Effector memory CD4-positive, alpha-beta T cell (primary cell): ENCODE measurements around the gene SPOCK3.

Experiments
- DNase-seq, 3 donors: peaks; one replicate each; pipeline ENCODE4 v3.0.0-alpha.2; 2020
- H3K27ac ChIP-seq: 2 replicates; pipeline ENCODE4 v1.7.0; 2013; ENCODE audit warnings: mild to moderate bottlenecking, low read length, moderate library complexity; ENCODE audit not compliant: insufficient read depth, poor library complexity, severe bottlenecking
- H3K27me3 ChIP-seq: replicated peaks from 2 replicates; pipeline ENCODE4 v1.7.0; 2013; ENCODE audit warnings: mild to moderate bottlenecking, low read length; ENCODE audit not compliant: insufficient read depth, control insufficient read depth, poor library complexity, severe bottlenecking
- H3K36me3 ChIP-seq: 2 replicates; pipeline ENCODE4 v1.7.0; 2013; ENCODE audit warnings: mild to moderate bottlenecking, low read length, moderate library complexity; ENCODE audit not compliant: control insufficient read depth, insufficient read depth
- H3K4me1 ChIP-seq: 2 replicates; pipeline ENCODE4 v1.7.0; 2013; ENCODE audit warnings: low read length, mild to moderate bottlenecking; ENCODE audit not compliant: control insufficient read depth, insufficient read depth, poor library complexity, severe bottlenecking
- H3K4me3 ChIP-seq: 2 replicates; pipeline ENCODE4 v1.7.0; 2013; ENCODE audit warnings: low read length, low read depth, mild to moderate bottlenecking; ENCODE audit not compliant: insufficient read depth, poor library complexity, severe bottlenecking
- H3K9me3 ChIP-seq: 2 replicates; pipeline ENCODE4 v1.7.0; 2013; ENCODE audit warnings: mild to moderate bottlenecking, low read length, moderate library complexity; ENCODE audit not compliant: control insufficient read depth

Gene SPOCK3

GRCh38 chr4:166930464-166930863, 303.8 kb downstream of the SPOCK3 start:
- Histone ChIP-seq H3K27ac (no peak overlapping the region), H3K36me3 (no peaks in the 10 kb centered on the region), H3K9me3 (no peaks in the 10 kb centered on the region), H3K4me1 (no peaks in the 10 kb centered on the region), H3K27me3 (no peaks in the 10 kb centered on the region), H3K4me3 (no peak overlapping the region)
- no peak for DNase-seq

DNA sequence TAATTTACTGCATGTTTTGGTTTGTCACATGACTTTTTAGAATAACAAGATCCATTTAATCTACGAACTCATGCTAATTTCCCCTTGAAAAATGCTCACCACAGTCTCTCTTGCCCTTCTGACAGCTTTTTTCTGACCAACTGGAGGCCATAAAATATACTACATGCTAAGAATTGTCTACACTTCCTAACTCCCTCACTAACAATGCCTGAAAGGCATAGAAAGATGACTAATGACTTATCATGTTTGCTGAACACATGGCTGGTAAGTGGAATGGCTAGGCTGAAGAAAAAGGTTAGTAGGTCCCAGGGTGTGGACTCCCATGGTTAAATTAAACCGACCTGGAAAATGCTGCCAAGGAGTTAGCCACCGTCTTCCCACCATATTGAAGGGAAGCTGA, 309.9 kb downstream of the SPOCK3 start:
- Histone ChIP-seq H3K9me3 (no peaks in the 10 kb centered on the region), H3K4me1 (no peaks in the 10 kb centered on the region), H3K27me3 (no peaks in the 10 kb centered on the region), H3K27ac (no peak overlapping the region), H3K36me3 (no peaks in the 10 kb centered on the region), H3K4me3 (no peak overlapping the region)
- DNase-seq: no peak

DNA sequence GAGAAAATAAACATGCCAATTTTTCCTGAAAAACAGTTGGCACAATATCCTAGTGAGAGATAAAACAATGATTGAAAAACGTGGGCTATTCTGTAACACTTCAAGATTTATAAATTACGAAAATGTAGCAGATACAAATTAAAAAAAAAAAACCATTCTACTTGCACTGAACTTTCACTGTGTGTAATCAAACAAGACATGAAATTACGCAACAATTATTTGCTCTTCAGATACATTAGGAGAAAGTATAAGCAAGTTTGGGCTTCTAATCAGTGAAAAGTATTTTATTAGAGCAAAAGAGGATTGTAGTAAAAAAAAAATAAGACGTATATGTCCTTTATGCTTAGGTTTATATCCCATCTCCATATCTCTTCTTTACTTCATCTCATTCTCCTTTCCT, 320.4 kb downstream of the SPOCK3 start:
- DNase-seq: no peak
- Histone ChIP-seq H3K9me3 (no peaks in the 10 kb centered on the region), H3K36me3 (no peaks in the 10 kb centered on the region), H3K27ac (no peak overlapping the region), H3K4me1 (no peaks in the 10 kb centered on the region), H3K4me3 (no peak overlapping the region), H3K27me3 (no peaks in the 10 kb centered on the region)

GRCh38 chr4:166903408-166903807, 330.9 kb downstream of the SPOCK3 start:
- no peaks in the 10 kb centered on the region for H3K27me3 ChIP-seq
- no peaks in the 10 kb centered on the region for H3K4me1 ChIP-seq
- no peaks in the 10 kb centered on the region for H3K9me3 ChIP-seq
- no peak overlapping the region for H3K27ac ChIP-seq
- no peak overlapping the region for H3K4me3 ChIP-seq
- no peaks in the 10 kb centered on the region for H3K36me3 ChIP-seq
- no peak for DNase-seq

DNA sequence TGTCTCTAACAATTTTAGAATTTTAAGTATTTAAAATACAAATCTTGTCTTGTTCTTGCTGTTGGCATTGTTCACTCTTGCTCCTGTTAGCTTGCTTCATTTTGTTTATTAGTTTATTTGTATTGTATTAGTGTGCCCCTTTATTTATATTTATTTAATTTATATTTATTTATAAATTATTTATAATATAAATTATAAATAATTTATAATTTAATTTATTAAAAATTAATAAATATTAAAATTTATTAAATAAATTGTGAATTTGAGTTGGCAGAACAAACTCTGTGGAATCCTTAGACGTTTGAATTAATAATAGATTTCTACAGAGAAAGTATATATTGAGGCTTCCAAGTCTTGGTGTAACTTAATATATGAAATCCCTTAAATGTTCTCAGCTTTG, 331.4 kb downstream of the SPOCK3 start:
- DNase-seq: no peak
- Histone ChIP-seq H3K4me1 (no peaks in the 10 kb centered on the region), H3K27ac (no peak overlapping the region), H3K36me3 (no peaks in the 10 kb centered on the region), H3K9me3 (no peaks in the 10 kb centered on the region), H3K4me3 (no peak overlapping the region), H3K27me3 (no peaks in the 10 kb centered on the region)

GRCh38 chr4:166896254-166896653, 338.0 kb downstream of the SPOCK3 start:
- Histone ChIP-seq H3K36me3 (no peaks in the 10 kb centered on the region), H3K27me3 (no peaks in the 10 kb centered on the region), H3K9me3 (no peaks in the 10 kb centered on the region)

DNA sequence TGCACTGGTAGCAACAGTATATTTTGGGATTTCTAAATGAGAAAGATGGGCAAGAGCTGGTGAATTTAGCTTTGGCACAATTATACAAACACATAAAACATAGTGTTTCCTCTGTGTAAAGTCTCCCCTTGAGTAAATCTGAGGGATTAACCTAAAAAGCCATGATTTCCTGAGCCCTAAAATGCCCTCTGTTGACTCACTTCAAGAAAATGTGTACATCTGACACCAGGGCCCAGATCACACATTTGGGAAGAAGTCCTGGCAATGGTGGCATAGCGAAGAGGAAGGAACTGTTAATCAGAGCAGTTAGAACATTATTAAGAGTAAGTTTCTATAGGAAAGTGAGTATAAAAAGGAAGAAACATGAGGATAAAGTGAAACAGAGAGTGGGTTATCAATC, 338.5 kb downstream of the SPOCK3 start:
- Histone ChIP-seq H3K4me1 (no peaks in the 10 kb centered on the region), H3K9me3 (no peaks in the 10 kb centered on the region), H3K27ac (no peak overlapping the region), H3K4me3 (no peak overlapping the region), H3K36me3 (no peaks in the 10 kb centered on the region), H3K27me3 (no peaks in the 10 kb centered on the region)
- no peak for DNase-seq

More at GRCh38 chr4:166896254-166896653, 338.0 kb downstream of the SPOCK3 start:
- Histone ChIP-seq H3K27ac (no peak overlapping the region), H3K4me1 (no peaks in the 10 kb centered on the region), H3K4me3 (no peak overlapping the region)
- DNase-seq: no peak

GRCh38 chr4:166887457-166887856, 346.8 kb downstream of the SPOCK3 start:
- Histone ChIP-seq H3K4me1 (no peaks in the 10 kb centered on the region), H3K27ac (no peak overlapping the region), H3K9me3 (no peaks in the 10 kb centered on the region), H3K4me3 (no peak overlapping the region), H3K36me3 (no peaks in the 10 kb centered on the region), H3K27me3 (no peaks in the 10 kb centered on the region)
- no peak for DNase-seq

DNA sequence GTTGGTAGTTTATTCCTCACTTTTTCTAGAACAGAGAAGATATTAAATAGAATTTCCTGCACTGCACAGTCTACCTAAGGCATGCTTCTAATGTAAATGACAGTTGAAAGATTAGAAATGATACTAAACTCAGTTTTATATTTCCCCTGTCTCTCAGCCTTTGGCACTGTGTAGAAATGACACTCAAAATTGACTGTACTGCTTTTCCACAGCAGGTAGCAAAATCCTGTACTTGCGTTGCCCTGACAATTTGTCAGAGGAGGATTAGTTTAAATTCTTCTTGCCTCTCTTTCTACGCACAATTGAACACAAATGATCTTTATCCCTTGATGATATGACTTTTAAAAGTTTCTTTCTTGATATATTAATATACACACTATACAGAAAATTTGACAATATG, 347.6 kb downstream of the SPOCK3 start:
- no peaks in the 10 kb centered on the region for H3K9me3 ChIP-seq

DNA sequence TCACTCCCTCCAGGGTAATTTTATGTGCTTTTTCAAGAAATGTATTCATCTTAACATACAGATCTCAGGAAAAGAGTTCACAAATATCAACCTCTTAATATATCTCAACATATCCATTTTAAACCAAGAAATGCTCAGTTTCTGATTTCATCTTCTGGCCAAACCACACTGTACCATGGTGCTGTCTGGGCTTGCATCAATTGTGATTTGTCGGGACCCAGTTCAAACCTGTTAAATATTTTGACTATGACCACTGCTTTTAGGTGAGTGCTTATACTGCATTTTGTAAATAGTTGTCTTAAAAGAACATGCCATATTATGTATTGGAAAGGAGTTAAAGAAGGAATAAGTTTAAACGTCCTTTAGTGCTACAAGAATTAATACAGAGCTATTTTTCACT, 352.1 kb downstream of the SPOCK3 start:
- H3K27ac ChIP-seq: no peak overlapping the region
- no peaks in the 10 kb centered on the region for H3K4me1 ChIP-seq
- H3K36me3 ChIP-seq: no peaks in the 10 kb centered on the region
- no peaks in the 10 kb centered on the region for H3K9me3 ChIP-seq
- H3K27me3 ChIP-seq: no peaks in the 10 kb centered on the region
- H3K4me3 ChIP-seq: no peak overlapping the region
- no peak for DNase-seq

More for the DNA sequence above, 347.6 kb downstream of the SPOCK3 start:
- no peak overlapping the region for H3K4me3 ChIP-seq
- H3K27me3 ChIP-seq: no peaks in the 10 kb centered on the region
- no peak overlapping the region for H3K27ac ChIP-seq
- no peak for DNase-seq
- no peaks in the 10 kb centered on the region for H3K4me1 ChIP-seq
- H3K36me3 ChIP-seq: no peaks in the 10 kb centered on the region

DNA sequence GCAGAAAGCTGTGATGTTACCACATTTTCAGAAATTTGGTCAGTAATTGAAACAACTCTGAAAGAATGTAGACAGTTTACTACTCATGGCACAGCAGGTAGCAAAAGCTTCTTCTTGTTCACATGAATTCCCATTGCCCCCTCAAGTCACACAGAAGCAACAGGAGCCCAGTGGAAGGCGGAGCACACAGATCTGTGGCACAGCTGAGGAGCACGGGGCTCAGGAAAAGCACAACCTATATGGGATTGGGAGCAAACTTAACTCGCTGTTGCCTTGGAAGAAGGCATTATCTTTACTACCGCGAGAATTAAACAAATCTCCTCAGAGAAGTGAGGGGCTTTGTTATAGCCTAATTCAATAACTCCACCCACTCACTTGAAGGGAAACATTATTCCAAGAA, 358.5 kb downstream of the SPOCK3 start:
- no peaks in the 10 kb centered on the region for H3K9me3 ChIP-seq
- no peaks in the 10 kb centered on the region for H3K27me3 ChIP-seq
- H3K4me1 ChIP-seq: no peaks in the 10 kb centered on the region
- H3K4me3 ChIP-seq: no peak overlapping the region
- no peak for DNase-seq
- H3K27ac ChIP-seq: no peak overlapping the region
- H3K36me3 ChIP-seq: no peaks in the 10 kb centered on the region
